Daoy (cell line): ENCODE data around the gene DBF4B. TPM values are rescaled to one million over a fixed set of nuclear protein-coding genes. Genes with fewer than 3 reads are reported as not detected.

Experiments used
- DNase-seq: peaks from one replicate; pipeline ENCODE4 v3.0.0-alpha.2; 2015; ENCODE audit warnings: low read depth
- total RNA-seq: library from RNA; depleted of rRNA; stranded (reverse); fragments of >200 nt; shearing (Covaris generic); gene quantifications from 2 replicates; pipeline ENCODE4 v1.2.3, GENCODE V29; 2014; rRNA removed

The DBF4B gene
- total RNA-seq, 1 experiment from 2014 or later: 17.3 TPM

GRCh38 chr17:44798356-44798755 lies 89.9 kb downstream of the DBF4B start:
- no peak for DNase-seq

Other genes with a start within 250 kb of the DBF4B start
- 6.3 and 7.7 TPM in 2 replicates for gene GPATCH8, start 205.3 kb upstream of the DBF4B start, total RNA-seq
- gene FZD2, start 151.2 kb upstream of the DBF4B start, total RNA-seq: 4.6 and 5.5 TPM in 2 replicates
- 0.27 and 0.34 TPM in 2 replicates for gene MEIOC, start 52.2 kb upstream of the DBF4B start, total RNA-seq
- 55.5 and 57.0 TPM in 2 replicates for gene CCDC43, start 18.9 kb upstream of the DBF4B start, total RNA-seq
- 0.17 TPM in 1 of 2 replicates, not detected in the other for gene ADAM11, start 50.3 kb downstream of the DBF4B start, total RNA-seq
- gene GJC1, start 121.6 kb downstream of the DBF4B start, total RNA-seq: 12.4 and 15.7 TPM in 2 replicates
- gene HIGD1B, start 139.2 kb downstream of the DBF4B start, total RNA-seq: not detected in 2 replicates
- 176 and 293 TPM in 2 replicates for gene EFTUD2, start 190.8 kb downstream of the DBF4B start, total RNA-seq
- gene GFAP, start 206.8 kb downstream of the DBF4B start, total RNA-seq: 2.4 TPM in 1 of 2 replicates, not detected in the other
- 4.9 and 8.4 TPM in 2 replicates for gene KIF18B, start 239.1 kb downstream of the DBF4B start, total RNA-seq